Bronchial epithelial cell (primary cell): ENCODE results near the gene EIF4EBP2. TPM values are rescaled to one million over a fixed set of nuclear protein-coding genes. Genes with fewer than 3 reads are reported as not detected.

Experiments
- DNase-seq: peaks from one replicate; pipeline ENCODE4 v3.0.0-alpha.2; 2010; ENCODE audit warnings: low read depth
- FAIRE-seq: peaks from 2 replicates; lab custom pipeline; 2011; peaks lifted over from hg19 to GRCh38; lab: Jason Lieb, UNC
- H3K27me3 ChIP-seq: 2 replicates; pipeline ENCODE4 v1.5.1; 2011; ENCODE audit warnings: low read length; ENCODE audit not compliant: control insufficient read depth, insufficient read depth
- H3K36me3 ChIP-seq: 2 replicates; pipeline ENCODE4 v1.5.1; 2011; ENCODE audit warnings: low read length; ENCODE audit not compliant: control insufficient read depth, insufficient read depth
- H3K4me3 ChIP-seq: 2 replicates; pipeline ENCODE4 v1.5.1; 2011; ENCODE audit warnings: mild to moderate bottlenecking, low read depth, low read length, control low read depth
- CTCF ChIP-seq: IDR thresholded peaks from 2 replicates; pipeline ENCODE4 v1.5.1; 2011; ENCODE audit warnings: mild to moderate bottlenecking, moderate library complexity, low read length, control low read depth, inconsistent platforms; ENCODE audit not compliant: insufficient read depth, severe bottlenecking
- total RNA-seq: library from RNA; depleted of rRNA; stranded (reverse); fragments of >200 nt; gene quantifications from 2 replicates; pipeline ENCODE4 v1.2.1, GENCODE V29; 2014

Gene EIF4EBP2
- total RNA-seq, 1 donor from 2014 or later, result 7.9 TPM

GRCh38 chr10:70456164-70456563 lies 52.2 kb downstream of the EIF4EBP2 start:
- DNase-seq (no peak), FAIRE-seq (peak; percentile 7)
- Histone ChIP-seq H3K36me3 (no peaks in the 10 kb centered on the region), H3K27me3 (peaks cover 22% of the 10 kb centered on the region), H3K4me3 (no peak overlapping the region)
- no peak for TF ChIP-seq CTCF

- no peaks in the 10 kb centered on the region for H3K36me3 ChIP-seq
- H3K4me3 ChIP-seq, result no peak overlapping the region
- DNase-seq (no peak), FAIRE-seq (no peak)
- no peak for TF ChIP-seq CTCF
- peaks cover 22% of the 10 kb centered on the region for H3K27me3 ChIP-seq
Measured at GRCh38 chr10:70457759-70458305, 53.9 kb downstream of the EIF4EBP2 start.

GRCh38 chr10:70458329-70459060 lies 54.5 kb downstream of the EIF4EBP2 start:
- no peak overlapping the region for H3K4me3 ChIP-seq
- no peak for TF ChIP-seq CTCF
- DNase-seq, result peak; percentile 48

GRCh38 chr10:70459061-70459773 lies 55.3 kb downstream of the EIF4EBP2 start:
- Histone ChIP-seq H3K27me3 (peaks cover 22% of the 10 kb centered on the region), H3K4me3 (no peak overlapping the region), H3K36me3 (no peaks in the 10 kb centered on the region)
- TF ChIP-seq CTCF, result no peak
- FAIRE-seq (no peak), DNase-seq (no peak)

More at GRCh38 chr10:70458329-70459060, 54.5 kb downstream of the EIF4EBP2 start:
- peaks cover 22% of the 10 kb centered on the region for H3K27me3 ChIP-seq
- FAIRE-seq, result no peak
- H3K36me3 ChIP-seq, result no peaks in the 10 kb centered on the region

GRCh38 chr10:70459774-70460490 lies 56.0 kb downstream of the EIF4EBP2 start:
- Histone ChIP-seq H3K36me3 (no peaks in the 10 kb centered on the region), H3K27me3 (peaks cover 22% of the 10 kb centered on the region), H3K4me3 (no peak overlapping the region)
- FAIRE-seq (no peak), DNase-seq (no peak)
- no peak for TF ChIP-seq CTCF
